Measurements from ENCODE around the gene LRRIQ1. TPM values are rescaled to one million over a fixed set of nuclear protein-coding genes. Genes with fewer than 3 reads are reported as not detected.

Gene LRRIQ1
- total RNA-seq, 1 experiment from 2014 or later = 0.39 TPM

- no peak overlapping the region for H2BK15ac ChIP-seq (ENCODE audit: low read depth, low read length)
- no peaks in the 10 kb centered on the region for H3K79me1 ChIP-seq (ENCODE audit: insufficient read depth, low read depth, low read length, poor library complexity, severe bottlenecking)
- H3K27me3 ChIP-seq (ENCODE audit: insufficient read depth, low read length) = peaks cover 59% of the 10 kb centered on the region
- no CpG with 5 or more reads among the region's 3 CpGs for WGBS (ENCODE audit: extremely low coverage, insufficient read length, low lambda C conversion rate)
- H3K9me3 ChIP-seq (ENCODE audit: control insufficient read depth, low read depth, low read length) = no peaks in the 10 kb centered on the region
- no peak overlapping the region for H3K56ac ChIP-seq (ENCODE audit: insufficient read length, low read depth, low read length)
- no peak for TF ChIP-seq CTCF (conservative IDR thresholded peaks at IDR 0.05)
- H4K5ac ChIP-seq (ENCODE audit: insufficient read length, low read depth, low read length) = no peak overlapping the region
- no peak overlapping the region for H3K23ac ChIP-seq (ENCODE audit: insufficient read length, low read depth, low read length)
- H4K20me1 ChIP-seq (ENCODE audit: control insufficient read depth, insufficient read depth, insufficient read length) = no peaks in the 10 kb centered on the region
- H3K27ac ChIP-seq (ENCODE audit: insufficient read length, low read depth, low read length) = no peak overlapping the region
- no peak overlapping the region for H2BK20ac ChIP-seq (ENCODE audit: low read depth, low read length, poor library complexity, severe bottlenecking)
- no peak overlapping the region for H4K91ac ChIP-seq (ENCODE audit: insufficient read length, low read depth, low read length)
- H3K79me2 ChIP-seq (ENCODE audit: insufficient read depth, low read length) = no peaks in the 10 kb centered on the region
- Mint-ChIP-seq H3K27me3 (ENCODE audit: low read depth) (peaks cover 81% of the 10 kb centered on the region), H3K4me3 (no peak overlapping the region), H3K27ac (no peak overlapping the region), H3K4me1 (peaks cover 21 to 39% of the 10 kb centered on the region in 2 experiments), H3K9me3 (peaks cover 0 to 3% of the 10 kb centered on the region in 2 experiments; a peak in 1 of 5 replicates), H3K36me3 (ENCODE audit: insufficient read depth in 1 of 3, low read depth in 3 of 3) (no peaks in the 10 kb centered on the region; a peak in 1 of 7 replicates)
- no peak overlapping the region for H3K18ac ChIP-seq (ENCODE audit: insufficient read length, low read depth, low read length)
- no peak overlapping the region for H3T11ph ChIP-seq (ENCODE audit: low read length)
- H4K8ac ChIP-seq (replicated peaks; ENCODE audit: insufficient read length, low read depth, low read length) = no peak overlapping the region
- no peak overlapping the region for H2BK5ac ChIP-seq (ENCODE audit: insufficient read length, low read length)
- no peak overlapping the region for H2AK5ac ChIP-seq (ENCODE audit: insufficient read length, low read length)
- no peak overlapping the region for H3K4me2 ChIP-seq (ENCODE audit: insufficient read depth, insufficient read length, low read length)
- no peak overlapping the region for H2BK12ac ChIP-seq (ENCODE audit: insufficient read length, low read depth, low read length)
- no peak overlapping the region for H3K14ac ChIP-seq (ENCODE audit: insufficient read depth, low read length)
- H3K9ac ChIP-seq (ENCODE audit: extremely low read depth, insufficient read length, low read length) = no peak overlapping the region
- no peak for DNase-seq
- H3K4me1 ChIP-seq (ENCODE audit: insufficient read depth, low read length) = no peaks in the 10 kb centered on the region
- no peak overlapping the region for H2AFZ ChIP-seq (ENCODE audit: low read length)
- peaks cover 32% of the 10 kb centered on the region for H3K23me2 ChIP-seq (ENCODE audit: insufficient read length, low read depth, low read length, poor library complexity, severe bottlenecking)
- no peak overlapping the region for H2BK120ac ChIP-seq (ENCODE audit: low read depth, low read length, poor library complexity, severe bottlenecking)
- H3K4ac ChIP-seq (ENCODE audit: low read depth, low read length) = no peak overlapping the region
Measured at GRCh38 chr12:85277191-85277590, 241.0 kb downstream of the LRRIQ1 start.
